CD1c-positive myeloid dendritic cell (primary cell): ENCODE data around the gene FLNC.

ENCODE experiments used
- DNase-seq: peaks from one replicate; pipeline ENCODE4 v3.0.0-alpha.2; 2016; ENCODE audit errors: extremely low spot score

The FLNC gene

GRCh38 chr7:128830231-128831177, at the start of gene FLNC:
FLNC (plus strand) TSS chr7:128830406; CDS start chr7:128830638, 232 bp downstream.
- DNase-seq: peak; percentile 61

- DNase-seq: no peak
These were observed 49.1 kb upstream of the FLNC start for GRCh38 chr7:128781126-128781525.

GRCh38 chr7:128781851-128782250, 48.4 kb upstream of the FLNC start:
- no peak for DNase-seq

- DNase-seq: no peak
These were observed 46.9 kb upstream of the FLNC start for GRCh38 chr7:128783143-128783861.

- no peak for DNase-seq
These were observed 44.5 kb upstream of the FLNC start for GRCh38 chr7:128785738-128786137.

GRCh38 chr7:128788446-128789412, 41.5 kb upstream of the FLNC start:
- no peak for DNase-seq

- no peak for DNase-seq
These were observed 39.7 kb upstream of the FLNC start for GRCh38 chr7:128790315-128791041.

- DNase-seq: peak; percentile 78
These were observed 38.9 kb upstream of the FLNC start, which contains the start of gene CCDC136 for GRCh38 chr7:128791121-128791971. CCDC136 (plus strand) TSS chr7:128791968; CDS start chr7:128792412, 444 bp downstream.

- DNase-seq: no peak
These were observed 38.3 kb upstream of the FLNC start for GRCh38 chr7:128791972-128792327.

- no peak for DNase-seq
These were observed 37.6 kb upstream of the FLNC start for GRCh38 chr7:128792471-128793180.

- DNase-seq: no peak
These were observed 37.0 kb upstream of the FLNC start for GRCh38 chr7:128793181-128793547.

GRCh38 chr7:128794020-128794419, 36.2 kb upstream of the FLNC start:
- no peak for DNase-seq

GRCh38 chr7:128794436-128794835, 35.8 kb upstream of the FLNC start:
- no peak for DNase-seq

- DNase-seq: no peak
These were observed 35.1 kb upstream of the FLNC start for GRCh38 chr7:128795129-128795528.

- DNase-seq: no peak
These were observed 33.9 kb upstream of the FLNC start for GRCh38 chr7:128796327-128796726.

GRCh38 chr7:128799451-128799850, 30.8 kb upstream of the FLNC start:
- peak; percentile 16 for DNase-seq

GRCh38 chr7:128800567-128800966, 29.6 kb upstream of the FLNC start:
- DNase-seq: no peak

- DNase-seq: no peak
These were observed 29.2 kb upstream of the FLNC start for GRCh38 chr7:128801003-128801402.

GRCh38 chr7:128801667-128802418, 28.4 kb upstream of the FLNC start:
- no peak for DNase-seq
